Measurements from ENCODE around the gene PBX1.

The PBX1 gene

GRCh38 chr1:164564378-164564777 is 5.4 kb downstream of the PBX1 start:
- DNase-seq, result no peak

GRCh38 chr1:164565357-164565756 is 6.4 kb downstream of the PBX1 start:
- no peak for DNase-seq

- DNase-seq, result no peak
These were observed 8.8 kb downstream of the PBX1 start for GRCh38 chr1:164567774-164568173.

GRCh38 chr1:164569241-164569640 is 10.3 kb downstream of the PBX1 start:
- no peak for DNase-seq

- DNase-seq, result no peak
These were observed 10.9 kb downstream of the PBX1 start for GRCh38 chr1:164569866-164570265.

- no peak for DNase-seq
These were observed 12.3 kb downstream of the PBX1 start for GRCh38 chr1:164571333-164571732.

GRCh38 chr1:164575356-164575886 is 16.4 kb downstream of the PBX1 start:
- DNase-seq, result no peak

GRCh38 chr1:164576291-164577271 is 17.6 kb downstream of the PBX1 start:
- no peak for DNase-seq

- DNase-seq, result no peak
These were observed 18.3 kb downstream of the PBX1 start for GRCh38 chr1:164577291-164577690.

- no peak for DNase-seq
These were observed 19.7 kb downstream of the PBX1 start for GRCh38 chr1:164578479-164579200.

GRCh38 chr1:164579381-164579780 is 20.4 kb downstream of the PBX1 start:
- DNase-seq, result no peak

- no peak for DNase-seq
These were observed 22.8 kb downstream of the PBX1 start for GRCh38 chr1:164581762-164582161.

- DNase-seq, result no peak
These were observed 24.2 kb downstream of the PBX1 start for GRCh38 chr1:164583196-164583595.

GRCh38 chr1:164583835-164584539 is 25.0 kb downstream of the PBX1 start:
- DNase-seq, result no peak

GRCh38 chr1:164586591-164586990 is 27.6 kb downstream of the PBX1 start:
- DNase-seq, result no peak

- DNase-seq, result no peak
These were observed 28.9 kb downstream of the PBX1 start for GRCh38 chr1:164587617-164588501.

- DNase-seq, result no peak
These were observed 29.7 kb downstream of the PBX1 start for GRCh38 chr1:164588516-164589341.

- DNase-seq, result no peak
These were observed 30.4 kb downstream of the PBX1 start for GRCh38 chr1:164589408-164589807.

- no peak for DNase-seq
These were observed 31.1 kb downstream of the PBX1 start for GRCh38 chr1:164589961-164590507.

GRCh38 chr1:164590592-164590991 is 31.6 kb downstream of the PBX1 start:
- no peak for DNase-seq

- no peak for DNase-seq
These were observed 32.9 kb downstream of the PBX1 start for GRCh38 chr1:164591858-164592257.
